ENCODE measurements around the gene P3H3.
"Not testable (repeated sequence)": the region's sequence is repeated elsewhere in the genome, so short reads cannot be mapped to it uniquely, and the experiment has no call there.

The P3H3 gene

DNA sequence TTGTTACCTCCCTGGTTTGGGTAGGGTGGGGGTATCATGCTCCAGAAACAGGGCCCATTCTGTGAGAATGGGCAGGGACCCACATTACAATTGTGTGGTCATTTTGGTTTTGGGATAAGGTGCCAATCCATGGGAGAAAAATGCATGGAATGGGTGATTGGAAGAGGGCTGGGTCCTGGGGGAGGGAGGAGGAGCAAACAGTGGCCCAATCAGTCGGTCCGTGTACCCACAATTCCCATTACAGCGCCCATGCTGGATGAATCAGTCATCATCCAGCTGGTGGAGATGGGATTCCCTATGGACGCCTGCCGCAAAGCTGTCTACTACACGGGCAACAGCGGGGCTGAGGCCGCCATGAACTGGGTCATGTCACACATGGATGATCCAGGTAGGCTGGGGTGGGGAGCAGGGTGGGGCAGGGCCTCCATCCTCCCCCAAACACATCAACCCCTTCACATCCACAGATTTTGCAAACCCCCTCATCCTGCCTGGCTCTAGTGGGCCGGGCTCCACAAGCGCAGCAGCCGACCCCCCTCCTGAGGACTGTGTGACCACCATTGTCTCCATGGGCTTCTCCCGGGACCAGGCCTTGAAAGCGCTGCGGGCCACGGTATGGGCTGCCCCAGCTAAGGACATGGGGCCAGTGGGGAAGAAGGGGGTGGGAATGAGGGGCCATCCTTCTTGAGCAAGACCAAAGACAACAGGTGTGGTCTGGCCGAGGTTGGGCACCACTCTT is 35.5 kb downstream of the P3H3 start:
- H3K27me3 ChIP-seq (ENCODE audit: insufficient read depth, low read depth, severe bottlenecking): no peaks in the 10 kb centered on the region
- no peaks in the 10 kb centered on the region for H3K9me3 ChIP-seq (ENCODE audit: severe bottlenecking)
- H3K27ac ChIP-seq: no peak overlapping the region
- peaks cover 84% of the 10 kb centered on the region for H3K36me3 ChIP-seq
- H3K4me3 ChIP-seq (ENCODE audit: low read depth, low read length): no peak overlapping the region
- no peak for DNase-seq
- TF ChIP-seq, protein P1, sequence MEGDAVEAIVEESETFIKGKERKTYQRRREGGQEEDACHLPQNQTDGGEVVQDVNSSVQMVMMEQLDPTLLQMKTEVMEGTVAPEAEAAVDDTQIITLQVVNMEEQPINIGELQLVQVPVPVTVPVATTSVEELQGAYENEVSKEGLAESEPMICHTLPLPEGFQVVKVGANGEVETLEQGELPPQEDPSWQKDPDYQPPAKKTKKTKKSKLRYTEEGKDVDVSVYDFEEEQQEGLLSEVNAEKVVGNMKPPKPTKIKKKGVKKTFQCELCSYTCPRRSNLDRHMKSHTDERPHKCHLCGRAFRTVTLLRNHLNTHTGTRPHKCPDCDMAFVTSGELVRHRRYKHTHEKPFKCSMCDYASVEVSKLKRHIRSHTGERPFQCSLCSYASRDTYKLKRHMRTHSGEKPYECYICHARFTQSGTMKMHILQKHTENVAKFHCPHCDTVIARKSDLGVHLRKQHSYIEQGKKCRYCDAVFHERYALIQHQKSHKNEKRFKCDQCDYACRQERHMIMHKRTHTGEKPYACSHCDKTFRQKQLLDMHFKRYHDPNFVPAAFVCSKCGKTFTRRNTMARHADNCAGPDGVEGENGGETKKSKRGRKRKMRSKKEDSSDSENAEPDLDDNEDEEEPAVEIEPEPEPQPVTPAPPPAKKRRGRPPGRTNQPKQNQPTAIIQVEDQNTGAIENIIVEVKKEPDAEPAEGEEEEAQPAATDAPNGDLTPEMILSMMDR (IDR thresholded peaks at IDR 0.05; ENCODE audit: low read depth, low read length): no peak

DNA sequence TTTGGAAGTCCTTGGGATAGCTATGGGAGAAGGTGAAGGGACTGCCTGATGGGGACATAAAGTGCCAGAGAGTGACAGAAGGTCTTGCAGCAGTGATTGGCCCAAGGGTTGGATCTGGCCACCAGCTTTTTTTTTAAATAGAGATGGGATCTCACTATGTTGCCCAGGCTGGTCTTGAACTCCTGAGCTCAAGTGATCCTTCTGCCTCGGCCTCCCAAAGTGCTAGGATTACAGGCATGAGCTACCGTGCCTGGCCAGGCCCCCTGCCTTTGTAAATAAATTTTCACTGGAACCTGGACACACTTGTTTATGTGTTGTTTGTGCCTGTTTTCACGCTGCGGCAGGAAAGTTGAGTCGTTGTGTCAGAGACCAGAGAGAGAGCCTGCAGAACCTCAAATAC is 37.1 kb downstream of the P3H3 start:
- H3K27ac ChIP-seq; H3K4me3 ChIP-seq (ENCODE audit: low read depth, low read length); DNase-seq; H3K27me3 ChIP-seq (ENCODE audit: insufficient read depth, low read depth, severe bottlenecking); H3K9me3 ChIP-seq (ENCODE audit: severe bottlenecking): not testable (repeated sequence)
- peaks cover 85% of the 10 kb centered on the region for H3K36me3 ChIP-seq

DNA sequence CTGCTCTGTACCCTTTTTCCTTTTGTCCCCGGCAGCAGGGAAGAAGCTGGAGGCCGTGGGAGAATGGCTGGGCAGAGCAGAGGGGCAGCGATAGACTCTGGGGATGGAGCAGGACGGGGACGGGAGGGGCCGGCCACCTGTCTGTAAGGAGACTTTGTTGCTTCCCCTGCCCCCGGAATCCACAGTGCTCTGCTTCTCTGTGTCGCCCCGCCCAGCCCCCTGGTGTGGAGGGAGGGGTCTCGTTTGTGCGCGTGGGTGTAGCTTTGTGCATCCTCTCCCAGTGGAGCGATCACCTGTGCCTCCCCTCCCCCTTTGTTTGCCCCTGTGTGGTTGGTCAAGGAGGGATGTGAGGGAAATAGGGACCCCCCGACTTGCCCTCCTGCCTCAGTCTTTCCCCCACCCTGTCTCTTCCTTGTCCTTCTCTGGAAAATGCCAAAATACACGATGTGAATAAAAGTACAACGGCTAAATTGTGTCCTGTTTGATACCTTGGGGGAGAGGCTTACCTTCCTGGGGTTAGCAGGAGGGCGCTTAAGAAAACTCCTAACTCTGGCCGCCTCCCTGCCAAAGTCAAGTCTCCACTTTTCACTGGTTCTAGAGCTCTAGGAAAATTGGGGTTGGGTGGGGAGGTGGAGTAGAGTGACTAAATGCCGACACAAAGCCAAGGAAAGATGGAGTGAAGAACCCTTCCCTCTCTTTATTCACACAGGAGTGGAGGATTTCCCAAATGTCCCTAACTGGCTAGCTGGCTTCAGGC is 38.1 kb downstream of the P3H3 start:
- DNase-seq: peak; percentile 86
- TF ChIP-seq, protein P1 (IDR thresholded peaks at IDR 0.05; ENCODE audit: low read depth, low read length): no peak
- Histone ChIP-seq H3K9me3 (ENCODE audit: severe bottlenecking) (no peaks in the 10 kb centered on the region), H3K36me3 (peaks cover 84% of the 10 kb centered on the region), H3K27ac (peak overlapping the region; percentile 97), H3K4me3 (ENCODE audit: low read depth, low read length) (peak overlapping the region; percentile 44; the same call in 1 of the 2 replicates), H3K27me3 (ENCODE audit: insufficient read depth, low read depth, severe bottlenecking) (no peaks in the 10 kb centered on the region)

DNA sequence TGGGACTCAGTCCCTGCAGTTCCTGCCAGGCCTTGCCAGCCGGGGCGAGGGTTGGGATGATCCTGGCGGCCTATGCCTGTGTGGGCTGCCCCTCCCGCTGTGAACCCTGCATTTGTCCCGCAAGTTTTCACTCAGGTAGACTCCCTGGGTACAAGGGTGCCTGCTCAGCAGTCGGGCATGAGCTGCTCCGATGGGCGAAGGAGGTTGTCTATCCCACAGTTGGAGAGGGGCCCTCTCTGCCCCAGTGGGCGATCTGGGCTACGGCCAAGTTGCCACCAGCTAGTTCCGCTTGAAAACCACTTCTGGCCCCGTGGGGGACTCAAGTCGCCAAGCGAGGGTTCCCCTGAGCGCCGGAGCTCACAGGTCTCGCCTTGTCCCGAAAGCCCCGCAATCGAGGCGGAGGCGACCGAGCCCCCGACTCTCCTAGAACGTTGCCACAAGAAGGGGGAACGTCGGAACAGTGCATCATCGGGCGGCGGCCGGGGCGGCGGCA is 38.8 kb downstream of the P3H3 start:
- H3K27ac ChIP-seq: peak overlapping the region; percentile 97
- H3K9me3 ChIP-seq (ENCODE audit: severe bottlenecking): no peaks in the 10 kb centered on the region
- peak overlapping the region; percentile 44 for H3K4me3 ChIP-seq (ENCODE audit: low read depth, low read length)
- no peak for DNase-seq
- peaks cover 86% of the 10 kb centered on the region for H3K36me3 ChIP-seq
- no peaks in the 10 kb centered on the region for H3K27me3 ChIP-seq (ENCODE audit: insufficient read depth, low read depth, severe bottlenecking)
- TF ChIP-seq, protein P1 (IDR thresholded peaks at IDR 0.05; ENCODE audit: low read depth, low read length): no peak

DNA sequence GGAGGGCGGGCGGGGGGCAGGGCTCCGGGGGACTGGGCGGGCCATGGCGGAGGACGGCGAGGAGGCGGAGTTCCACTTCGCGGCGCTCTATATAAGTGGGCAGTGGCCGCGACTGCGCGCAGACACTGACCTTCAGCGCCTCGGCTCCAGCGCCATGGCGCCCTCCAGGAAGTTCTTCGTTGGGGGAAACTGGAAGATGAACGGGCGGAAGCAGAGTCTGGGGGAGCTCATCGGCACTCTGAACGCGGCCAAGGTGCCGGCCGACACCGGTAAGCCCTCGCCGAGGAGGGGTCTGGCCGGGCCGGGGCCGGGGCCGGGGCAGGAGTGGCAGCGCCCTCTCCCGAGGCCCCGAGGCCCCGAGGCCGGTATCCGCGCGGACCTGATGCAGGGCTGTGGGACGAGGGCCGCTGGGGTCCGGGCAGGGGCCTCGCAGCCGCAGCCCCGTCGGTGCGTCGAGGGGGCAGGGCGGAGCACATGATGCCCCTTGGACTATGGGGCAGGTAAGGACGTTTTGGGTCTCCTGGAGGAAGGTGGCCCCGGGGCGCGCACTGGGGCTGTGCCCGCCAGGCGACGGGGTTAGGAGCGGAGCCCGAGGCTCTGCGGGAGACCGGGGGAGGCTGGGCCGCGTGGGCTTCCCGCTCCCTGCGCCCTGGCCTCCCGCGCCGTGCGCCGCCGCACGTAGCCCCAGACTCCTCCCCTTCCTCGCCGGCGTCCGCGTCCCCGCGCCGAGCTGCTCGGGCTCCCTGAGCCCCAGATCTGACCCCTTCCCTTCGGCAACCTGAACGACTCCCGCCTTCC is 39.4 kb downstream of the P3H3 start, which contains the start of gene TPI1:
TPI1 (plus strand) TSS at position 119 of the 798 bp plus-strand sequence; CDS start at position 155, 36 bp downstream.
- TF ChIP-seq, protein P1 (IDR thresholded peaks at IDR 0.05; ENCODE audit: low read depth, low read length): no peak
- Histone ChIP-seq H3K36me3 (peaks cover 82% of the 10 kb centered on the region), H3K9me3 (ENCODE audit: severe bottlenecking) (no peaks in the 10 kb centered on the region), H3K4me3 (ENCODE audit: low read depth, low read length) (peak within 1 kb of the TSS; percentile 92), H3K27ac (peak within 1 kb of the TSS; percentile 97), H3K27me3 (ENCODE audit: insufficient read depth, low read depth, severe bottlenecking) (no peaks in the 10 kb centered on the region)
- peak; percentile 85 for DNase-seq
